ENCODE results near the gene BAX. TPM values are rescaled to one million over a fixed set of nuclear protein-coding genes. Genes with fewer than 3 reads are reported as not detected.
A peak's percentile ranks its signal among the peaks of the same experiment; 100 is the strongest.

The BAX gene
- polyA plus RNA-seq, 4 donors: 58.1 to 90.7 (median 76.4) TPM

DNA sequence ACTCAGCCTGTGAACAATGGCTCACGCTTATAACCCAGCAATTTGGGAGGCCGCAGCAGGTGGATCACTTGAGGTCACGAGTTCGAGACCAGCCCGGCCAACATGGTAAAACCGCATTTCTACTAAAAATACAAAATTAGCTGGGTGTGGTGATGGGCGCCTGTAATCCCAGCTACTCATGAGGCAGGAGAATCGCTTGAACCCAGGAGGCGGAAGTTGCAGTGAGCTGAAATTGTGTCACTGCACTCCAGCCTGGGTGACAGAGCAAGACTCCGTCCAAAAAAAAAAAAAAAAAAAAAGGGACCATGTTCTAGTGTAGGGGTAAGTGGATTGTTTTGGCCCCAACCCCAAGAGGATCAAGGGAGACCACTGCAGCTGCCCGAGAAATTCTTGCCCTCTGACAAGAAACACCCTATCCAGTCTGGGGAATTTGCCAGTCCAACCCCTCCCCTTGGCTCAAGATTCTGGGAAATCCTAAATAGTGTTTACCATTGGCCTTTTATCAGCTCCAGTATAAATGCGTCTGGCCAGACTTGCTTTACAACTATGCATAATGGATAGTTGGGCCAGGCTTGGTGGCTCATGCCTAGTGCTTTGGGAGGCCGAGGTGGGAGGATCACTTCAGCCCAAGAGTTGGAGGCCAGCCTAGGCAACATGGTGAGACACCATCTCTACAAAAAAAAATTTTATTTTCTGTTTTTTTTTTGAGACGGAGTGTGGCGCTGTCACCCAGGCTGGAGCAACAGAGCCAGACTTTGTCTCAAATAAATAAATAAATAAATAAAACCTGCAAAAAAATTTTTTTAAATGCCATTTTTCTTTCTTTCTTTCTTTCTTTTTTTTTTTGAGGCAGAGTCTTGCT, 26.3 kb upstream of the BAX start:
- no peak for DNase-seq (ENCODE audit: low read depth in 4 of 4, low spot score in 2 of 4)

- peak; percentile 61 to 75 (median 66) for DNase-seq (ENCODE audit: low read depth in 4 of 4, low spot score in 2 of 4)
These were observed 21.2 kb upstream of the BAX start, which contains the start of gene DHDH for GRCh38 chr19:48933382-48933932. Gene DHDH, plus strand, starts transcription at chr19:48933699. Its CDS starts 23 bp downstream, at chr19:48933722.

- DNase-seq (ENCODE audit: low read depth in 4 of 4, low spot score in 2 of 4): no peak
These were observed 19.8 kb upstream of the BAX start for GRCh38 chr19:48934837-48935236.

GRCh38 chr19:48935864-48936263, 18.8 kb upstream of the BAX start:
- DNase-seq (ENCODE audit: low read depth in 4 of 4, low spot score in 2 of 4): no peak

DNA sequence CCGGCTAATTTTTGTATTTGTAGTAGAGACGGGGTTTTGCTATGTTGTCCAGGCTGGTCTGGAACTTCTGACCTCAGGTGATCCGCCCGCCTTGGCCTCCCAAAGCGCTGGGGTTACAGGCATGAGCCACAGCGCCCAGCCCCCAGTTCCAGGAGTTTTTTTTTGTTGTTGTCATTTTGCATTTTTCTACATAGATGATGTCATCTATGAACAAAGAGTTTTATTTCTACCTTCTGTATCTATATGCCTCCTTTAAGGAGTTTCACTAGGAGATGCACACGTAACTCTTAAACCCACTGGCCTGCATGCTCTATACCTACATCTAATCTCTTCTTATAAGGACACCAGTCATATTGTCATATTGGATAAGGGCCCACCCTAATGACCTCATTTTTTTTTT, 16.4 kb upstream of the BAX start:
- DNase-seq (ENCODE audit: low read depth in 4 of 4, low spot score in 2 of 4): no peak

GRCh38 chr19:48940902-48941301, 13.8 kb upstream of the BAX start:
- no peak for DNase-seq (ENCODE audit: low read depth in 4 of 4, low spot score in 2 of 4)

- no peak for DNase-seq (ENCODE audit: low read depth in 4 of 4, low spot score in 2 of 4)
These were observed 11.6 kb upstream of the BAX start for GRCh38 chr19:48943081-48943480.

DNA sequence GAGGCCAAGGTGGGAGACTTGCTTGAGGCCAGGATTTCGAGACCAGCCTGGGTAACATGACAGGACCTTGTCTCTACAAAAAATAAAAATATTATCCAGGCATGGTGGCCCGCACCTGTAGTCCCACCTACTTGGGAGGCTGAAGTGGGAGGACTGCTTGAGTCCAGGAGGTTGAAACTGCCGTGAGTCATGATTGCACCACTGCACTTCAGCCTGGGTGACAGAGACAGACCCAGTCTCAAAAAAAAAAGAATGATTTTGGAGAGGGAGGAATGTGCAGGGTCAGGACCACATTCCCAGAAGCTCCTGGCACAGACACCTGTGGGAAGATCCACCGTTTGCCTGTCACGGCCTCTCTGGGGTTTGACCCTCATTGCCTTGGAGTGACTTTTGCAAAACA, 9.3 kb upstream of the BAX start:
- DNase-seq (ENCODE audit: low read depth in 4 of 4, low spot score in 2 of 4): no peak

DNA sequence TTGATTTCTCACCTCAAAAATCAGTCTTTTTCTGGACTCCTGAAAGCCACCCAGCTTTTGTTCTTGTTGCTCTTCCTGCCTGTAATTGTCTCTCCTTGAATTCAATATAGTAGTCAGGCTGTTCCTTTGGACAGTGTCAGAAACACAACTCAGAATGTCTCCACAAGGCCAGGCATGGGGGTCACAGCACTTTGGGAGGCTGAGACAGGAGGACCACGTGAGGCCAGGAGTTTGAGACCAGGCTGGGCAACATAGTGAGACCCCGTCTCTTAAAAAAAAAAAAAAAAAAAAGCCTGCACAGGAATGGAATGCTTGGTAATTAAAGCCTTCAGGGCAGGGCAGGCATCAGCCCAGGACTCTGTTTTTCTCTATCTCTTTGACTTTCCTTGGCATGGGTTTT, 8.9 kb upstream of the BAX start:
- no peak for DNase-seq (ENCODE audit: low read depth in 4 of 4, low spot score in 2 of 4)

- DNase-seq (ENCODE audit: low read depth in 4 of 4, low spot score in 2 of 4): no peak
These were observed 8.0 kb upstream of the BAX start for GRCh38 chr19:48946463-48947257.

DNA sequence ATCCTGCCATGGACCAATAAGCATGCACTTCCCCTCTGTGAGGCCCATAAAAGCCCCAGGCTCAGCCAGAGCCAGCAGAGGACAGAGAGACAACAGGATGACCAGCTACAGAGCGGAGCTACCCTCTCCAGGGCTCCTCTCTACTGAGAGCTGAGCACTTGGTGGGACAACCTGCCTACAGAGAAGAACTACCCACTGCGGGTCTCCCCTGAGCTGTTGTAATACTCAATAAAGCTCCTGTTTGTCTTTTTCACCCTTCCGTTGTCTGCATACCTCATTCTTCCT, 7.5 kb upstream of the BAX start:
- no peak for DNase-seq (ENCODE audit: low read depth in 4 of 4, low spot score in 2 of 4)

- no peak for DNase-seq (ENCODE audit: low read depth in 4 of 4, low spot score in 2 of 4)
These were observed 4.5 kb upstream of the BAX start for GRCh38 chr19:48950159-48950558.

DNA sequence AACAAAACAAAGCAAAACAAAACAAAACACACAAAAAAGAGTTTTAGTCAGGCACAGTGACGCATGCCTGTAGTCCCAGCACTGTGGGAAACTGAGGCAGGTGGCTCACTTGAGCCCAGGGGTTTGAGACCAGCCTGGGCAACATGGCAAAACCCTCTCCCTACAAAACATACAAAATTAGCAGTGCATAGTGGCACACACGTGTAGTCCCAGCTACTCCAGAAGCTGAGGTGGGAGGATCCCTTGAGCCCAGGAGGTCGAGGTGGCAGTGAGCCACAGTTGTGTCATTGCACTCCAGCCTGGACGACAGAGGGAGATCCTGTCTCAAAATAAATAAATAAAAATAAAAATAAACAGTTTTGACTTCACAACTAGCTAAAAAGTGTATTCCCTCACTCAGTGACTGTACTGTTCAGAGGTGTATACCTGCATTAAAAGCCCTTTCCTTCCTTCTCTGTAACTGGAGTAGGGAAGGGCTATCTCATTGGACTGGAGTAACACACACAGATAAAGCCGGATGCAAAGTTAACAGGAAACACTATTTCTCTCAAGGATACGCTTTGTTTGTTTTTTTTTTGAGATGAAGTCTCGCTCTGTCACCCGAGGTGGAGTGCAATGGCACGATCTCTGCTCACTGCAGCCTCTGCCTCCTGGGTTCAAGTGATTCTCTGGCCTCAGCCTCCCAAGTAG, 3.7 kb upstream of the BAX start:
- no peak for DNase-seq (ENCODE audit: low read depth in 4 of 4, low spot score in 2 of 4)

- no peak for DNase-seq (ENCODE audit: low read depth in 4 of 4, low spot score in 2 of 4)
These were observed 1.5 kb upstream of the BAX start for GRCh38 chr19:48953141-48953540.

DNA sequence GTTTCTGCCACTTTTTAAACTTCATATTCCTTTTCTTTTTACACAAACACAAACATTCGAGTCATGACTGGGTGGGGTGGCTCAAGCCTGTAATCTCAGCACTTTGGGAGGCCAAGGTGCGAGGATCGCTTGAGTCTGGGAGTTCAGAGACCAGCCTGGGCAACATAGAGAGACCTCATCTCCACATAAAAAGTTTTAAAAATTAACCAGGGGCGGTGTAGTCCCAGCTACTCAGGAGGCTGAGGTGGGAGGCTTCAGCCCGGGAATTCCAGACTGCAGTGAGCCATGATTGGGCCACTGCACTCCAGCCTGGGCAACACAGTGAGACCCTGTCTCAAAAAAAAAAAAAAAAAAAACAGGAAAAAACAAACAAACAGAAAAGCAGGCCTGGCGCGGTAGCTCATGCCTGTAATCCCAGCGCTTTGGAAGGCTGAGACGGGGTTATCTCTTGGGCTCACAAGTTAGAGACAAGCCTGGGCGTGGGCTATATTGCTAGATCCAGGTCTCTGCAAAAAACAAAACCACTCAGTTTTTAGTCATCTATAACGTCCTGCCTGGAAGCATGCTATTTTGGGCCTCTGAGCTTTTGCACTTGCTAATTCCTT, 583 bp upstream of the BAX start:
- no peak for DNase-seq (ENCODE audit: low read depth in 4 of 4, low spot score in 2 of 4)

DNA sequence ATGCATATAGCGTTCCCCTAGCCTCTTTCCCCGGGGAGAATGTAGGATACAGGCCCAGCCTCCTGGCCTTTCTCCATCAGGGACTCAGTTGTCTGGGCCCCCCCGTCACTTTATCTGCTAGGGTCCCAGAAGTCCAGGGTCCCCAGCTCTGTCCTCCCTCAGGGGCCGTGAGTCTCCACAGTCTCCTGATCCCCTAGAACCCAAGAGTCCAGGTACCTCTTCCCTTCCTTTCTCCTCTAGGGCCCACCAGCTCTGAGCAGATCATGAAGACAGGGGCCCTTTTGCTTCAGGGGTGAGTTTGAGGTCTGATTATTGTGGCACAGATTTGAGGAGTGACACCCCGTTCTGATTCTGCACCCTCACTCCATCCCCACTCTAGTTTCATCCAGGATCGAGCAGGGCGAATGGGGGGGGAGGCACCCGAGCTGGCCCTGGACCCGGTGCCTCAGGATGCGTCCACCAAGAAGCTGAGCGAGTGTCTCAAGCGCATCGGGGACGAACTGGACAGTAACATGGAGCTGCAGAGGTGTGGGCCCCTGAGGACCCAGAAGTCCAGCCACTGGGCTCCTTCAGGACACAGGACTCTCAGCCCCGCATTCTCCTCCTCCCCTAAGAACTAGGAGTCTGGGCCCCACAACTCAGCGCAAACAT, 758 bp downstream of the BAX start:
- DNase-seq (ENCODE audit: low read depth in 4 of 4, low spot score in 2 of 4): no peak

DNA sequence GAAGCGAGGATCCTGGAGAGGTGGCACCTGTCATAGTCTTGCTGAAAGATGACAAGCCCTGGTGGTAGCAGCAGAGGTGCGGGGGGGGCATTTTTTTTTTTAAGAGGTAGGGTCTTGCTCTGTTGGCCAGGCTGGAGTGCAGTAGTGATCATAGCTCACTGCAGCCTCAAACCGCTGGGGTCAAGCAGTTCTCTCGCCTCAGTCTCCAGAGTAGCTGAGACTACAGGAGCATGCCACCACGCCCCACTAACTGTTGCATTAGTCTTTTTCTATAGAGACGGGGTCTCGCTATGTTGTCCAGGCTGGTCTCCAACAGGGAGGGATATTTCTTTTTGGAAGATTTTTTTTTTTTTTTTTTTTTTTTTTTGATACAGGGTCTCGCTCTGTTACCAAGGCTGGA, 3.3 kb downstream of the BAX start:
- DNase-seq (ENCODE audit: low read depth in 4 of 4, low spot score in 2 of 4): no peak

DNA sequence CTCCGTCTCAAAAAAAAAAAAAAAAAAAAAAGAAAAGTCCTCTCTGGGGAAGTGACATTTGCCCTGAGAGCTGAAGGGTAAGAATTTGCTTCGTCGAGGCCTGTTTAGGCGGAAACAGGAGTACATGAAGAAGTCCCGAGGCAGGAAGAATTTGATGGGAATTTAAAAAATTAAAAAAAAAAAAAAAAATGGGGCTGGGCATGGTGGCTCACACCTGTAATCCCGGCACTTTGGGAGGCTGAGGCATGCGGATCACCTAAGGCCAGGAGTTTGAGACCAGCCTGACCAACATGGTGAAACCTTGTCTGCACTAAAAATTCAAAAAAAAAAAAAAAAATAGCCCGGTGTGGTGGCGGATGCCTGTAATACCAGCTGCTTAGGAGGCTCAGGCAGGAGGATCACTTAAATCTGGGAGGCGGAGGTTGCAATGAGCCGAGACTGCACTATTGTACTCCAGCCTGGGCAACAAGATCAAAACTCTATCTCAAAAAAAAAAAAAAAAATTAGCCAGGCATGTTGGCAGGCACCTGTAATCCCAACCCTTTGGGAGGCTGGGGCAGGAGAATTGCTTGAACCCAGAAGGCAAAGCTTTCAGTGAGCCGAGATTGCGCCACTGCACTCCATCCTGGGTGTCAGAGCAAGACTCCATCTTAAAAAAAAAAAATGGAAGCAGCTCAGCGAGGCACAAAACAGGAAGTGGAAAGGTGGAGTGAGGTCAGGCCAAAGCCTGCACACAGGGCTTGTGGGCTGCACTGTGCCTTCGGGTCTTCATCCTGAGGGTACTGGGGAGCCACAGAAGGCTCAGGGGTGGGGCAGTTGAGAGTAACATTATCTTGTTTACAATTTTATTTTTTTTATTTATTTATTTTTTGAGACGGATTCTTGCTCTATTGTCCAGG, 4.9 kb downstream of the BAX start:
- DNase-seq (ENCODE audit: low read depth in 4 of 4, low spot score in 2 of 4): no peak

- DNase-seq (ENCODE audit: low read depth in 4 of 4, low spot score in 2 of 4): no peak
These were observed 6.5 kb downstream of the BAX start for GRCh38 chr19:48961051-48961649.
